PC-9 (cell line): ENCODE data around the gene ANKRD44.

Source experiments
- CTCF ChIP-seq: fragments of 200-600 bp; sonication (generic); conservative IDR thresholded peaks from 2 replicates; pipeline ENCODE4 v1.6.1; 2017; ENCODE audit warnings: mixed run types, antibody characterized with exemption, mild to moderate bottlenecking, moderate library complexity
- EZH2 ChIP-seq: fragments of 200-600 bp; sonication (generic); IDR thresholded peaks from 2 replicates; pipeline ENCODE4 v1.8.0; 2017; ENCODE audit warnings: antibody characterized with exemption, low read depth

- TF ChIP-seq CTCF (no peak), EZH2 (no peak)
These were observed 201.8 kb downstream of the ANKRD44 start for GRCh38 chr2:197108758-197109157.
